SJCRH30 (cell line): Measurements from ENCODE around the gene MAST1. TPM values are rescaled to one million over a fixed set of nuclear protein-coding genes. Genes with fewer than 3 reads are reported as not detected.
"Not testable (repeated sequence)": the region's sequence is repeated elsewhere in the genome, so short reads cannot be mapped to it uniquely, and the experiment has no call there.

ENCODE experiments used
- DNase-seq, 2 experiments: peaks; one replicate each; pipeline ENCODE4 v3.0.0-alpha.2; 2015 to 2020
- H3K27ac ChIP-seq: fragments of 250-450 bp; sonication (Bioruptor Pico); 2 replicates; pipeline ENCODE4 v1.5.1; 2020; ENCODE audit warnings: mild to moderate bottlenecking, moderate library complexity
- H3K27me3 ChIP-seq: fragments of 250-450 bp; sonication (Bioruptor Pico); 2 replicates; pipeline ENCODE4 v1.5.1; 2020; ENCODE audit warnings: mild to moderate bottlenecking, moderate library complexity
- H3K36me3 ChIP-seq: fragments of 250-450 bp; sonication (Bioruptor Pico); 2 replicates; pipeline ENCODE4 v1.5.1; 2020; ENCODE audit warnings: mild to moderate bottlenecking, moderate library complexity
- H3K4me1 ChIP-seq: fragments of 250-450 bp; sonication (Bioruptor Pico); 2 replicates; pipeline ENCODE4 v1.5.1; 2020; ENCODE audit warnings: mild to moderate bottlenecking, moderate library complexity
- H3K4me3 ChIP-seq: fragments of 250-450 bp; sonication (Bioruptor Pico); 2 replicates; pipeline ENCODE4 v1.5.1; 2020; ENCODE audit warnings: mild to moderate bottlenecking, moderate library complexity
- H3K9me3 ChIP-seq: fragments of 250-450 bp; sonication (Bioruptor Pico); replicated peaks from 2 replicates; pipeline ENCODE4 v1.5.1; 2020; ENCODE audit warnings: mild to moderate bottlenecking, moderate library complexity
- total RNA-seq: library from RNA; depleted of rRNA; stranded (reverse); fragments of >200 nt; shearing (Covaris generic); gene quantifications from 2 replicates; pipeline ENCODE4 v1.2.3, GENCODE V29; 2014

MAST1 gene
- total RNA-seq, 1 experiment from 2014 or later, result 4.3 TPM

DNA sequence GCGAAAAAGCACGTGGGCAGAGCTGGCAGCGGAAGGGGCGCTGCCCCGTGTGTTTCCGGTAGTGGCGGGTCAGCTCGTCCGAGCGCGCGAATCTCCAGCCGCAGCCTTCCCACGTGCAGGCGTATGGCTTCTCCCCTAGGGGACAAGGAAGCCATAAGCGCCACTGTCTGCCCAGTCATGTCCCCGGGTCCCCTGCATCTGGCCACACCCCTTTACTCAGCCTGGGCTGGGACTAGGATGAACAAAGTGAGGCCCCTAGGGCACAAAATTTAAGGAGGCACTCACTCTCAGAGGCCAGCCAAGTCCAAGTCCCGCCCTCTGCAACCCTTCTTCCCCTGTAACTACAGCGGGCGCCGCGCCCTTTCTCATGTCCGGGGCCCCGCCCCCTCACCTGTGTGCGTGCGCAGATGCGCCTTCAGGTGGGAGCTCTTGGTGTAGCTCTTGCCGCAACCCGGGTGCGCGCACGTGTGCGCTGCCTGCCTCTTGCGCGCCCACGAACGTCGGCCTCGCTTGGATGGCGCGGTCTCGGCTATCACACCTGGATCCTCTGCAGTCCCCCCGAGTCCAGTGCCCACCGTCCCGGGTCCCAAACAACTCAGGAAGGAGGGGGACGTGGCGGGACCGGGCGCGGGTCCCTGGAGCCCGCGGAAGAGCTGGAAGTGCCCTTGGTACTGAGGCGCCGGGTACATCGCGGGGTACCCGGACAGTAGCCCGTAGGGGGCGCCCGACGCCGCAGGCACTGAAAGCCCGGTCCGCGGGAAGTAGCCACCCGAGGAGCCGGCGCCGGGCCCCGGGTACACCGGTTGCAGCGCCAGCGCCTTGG, 46.8 kb downstream of the MAST1 start:
- Histone ChIP-seq H3K36me3 (no peaks in the 10 kb centered on the region), H3K27me3 (no peaks in the 10 kb centered on the region), H3K27ac (no peak overlapping the region), H3K4me1 (no peaks in the 10 kb centered on the region), H3K4me3 (no peak overlapping the region), H3K9me3 (no peaks in the 10 kb centered on the region)
- DNase-seq, result no peak

DNA sequence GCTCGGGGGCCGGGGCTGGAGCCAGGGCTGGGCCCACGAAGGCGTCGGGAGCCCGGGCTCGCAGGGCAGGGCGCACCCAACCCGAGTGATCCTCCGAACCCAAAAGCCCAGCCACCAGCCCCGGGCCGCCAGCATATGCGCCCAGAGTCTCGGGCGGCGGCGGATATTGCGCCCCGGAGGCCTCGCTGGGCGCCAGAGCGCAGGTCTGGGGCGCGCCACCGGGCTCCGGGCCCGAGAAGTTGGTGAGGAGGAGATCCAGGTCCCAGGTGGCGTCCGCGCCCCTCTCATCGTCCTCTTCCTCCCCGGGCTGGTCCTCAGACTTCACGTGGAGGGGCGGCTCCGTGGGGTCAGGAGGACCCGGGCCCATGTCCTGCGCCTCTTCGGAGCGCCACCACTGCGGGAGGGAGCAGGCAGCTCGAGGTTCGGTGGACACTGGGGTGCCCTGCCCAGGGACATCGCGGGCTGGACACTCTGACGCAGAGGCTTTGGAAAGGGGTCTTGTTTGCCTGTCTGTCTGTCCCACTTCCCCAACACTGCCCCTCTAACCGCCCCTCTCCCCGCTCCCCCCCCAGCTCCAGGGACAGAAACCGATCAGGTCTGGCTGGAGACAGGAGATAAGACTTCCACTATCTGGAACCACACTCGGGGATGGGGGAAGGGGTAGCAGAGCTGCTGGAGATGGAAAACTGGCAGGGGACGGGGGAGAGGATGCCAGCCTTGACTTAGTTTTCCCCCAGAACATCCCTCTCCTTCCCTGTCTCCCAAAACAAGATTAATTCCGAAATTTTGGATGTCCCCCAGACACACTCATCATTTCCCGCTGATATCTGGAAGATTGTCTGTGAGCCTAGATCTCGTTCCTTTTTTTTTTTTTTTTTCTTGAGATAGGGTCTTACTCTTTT, 47.7 kb downstream of the MAST1 start:
- Histone ChIP-seq H3K36me3 (no peaks in the 10 kb centered on the region), H3K9me3 (no peaks in the 10 kb centered on the region), H3K4me1 (no peaks in the 10 kb centered on the region), H3K27me3 (no peaks in the 10 kb centered on the region), H3K4me3 (no peak overlapping the region), H3K27ac (no peak overlapping the region)
- DNase-seq, result no peak

DNA sequence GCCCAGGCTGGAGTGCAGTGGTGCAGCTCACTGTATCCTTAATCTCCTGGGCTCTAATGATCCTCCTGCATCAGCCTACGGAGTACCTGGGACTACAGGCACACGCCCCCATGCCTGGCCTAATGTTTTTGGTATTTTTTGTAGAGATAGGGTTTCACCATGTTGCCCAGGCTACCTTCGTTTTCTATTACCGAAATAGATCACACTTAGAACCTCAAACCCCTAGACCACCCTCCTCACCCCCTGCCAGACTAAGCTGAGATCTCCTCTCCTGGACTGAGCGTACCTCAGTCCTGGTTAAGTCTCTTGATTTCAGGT, 48.3 kb downstream of the MAST1 start:
- no peaks in the 10 kb centered on the region for H3K36me3 ChIP-seq
- no peaks in the 10 kb centered on the region for H3K27me3 ChIP-seq
- H3K4me1 ChIP-seq, result no peaks in the 10 kb centered on the region
- H3K9me3 ChIP-seq, result no peaks in the 10 kb centered on the region
- no peak overlapping the region for H3K4me3 ChIP-seq
- DNase-seq, result no peak
- H3K27ac ChIP-seq, result no peak overlapping the region

DNA sequence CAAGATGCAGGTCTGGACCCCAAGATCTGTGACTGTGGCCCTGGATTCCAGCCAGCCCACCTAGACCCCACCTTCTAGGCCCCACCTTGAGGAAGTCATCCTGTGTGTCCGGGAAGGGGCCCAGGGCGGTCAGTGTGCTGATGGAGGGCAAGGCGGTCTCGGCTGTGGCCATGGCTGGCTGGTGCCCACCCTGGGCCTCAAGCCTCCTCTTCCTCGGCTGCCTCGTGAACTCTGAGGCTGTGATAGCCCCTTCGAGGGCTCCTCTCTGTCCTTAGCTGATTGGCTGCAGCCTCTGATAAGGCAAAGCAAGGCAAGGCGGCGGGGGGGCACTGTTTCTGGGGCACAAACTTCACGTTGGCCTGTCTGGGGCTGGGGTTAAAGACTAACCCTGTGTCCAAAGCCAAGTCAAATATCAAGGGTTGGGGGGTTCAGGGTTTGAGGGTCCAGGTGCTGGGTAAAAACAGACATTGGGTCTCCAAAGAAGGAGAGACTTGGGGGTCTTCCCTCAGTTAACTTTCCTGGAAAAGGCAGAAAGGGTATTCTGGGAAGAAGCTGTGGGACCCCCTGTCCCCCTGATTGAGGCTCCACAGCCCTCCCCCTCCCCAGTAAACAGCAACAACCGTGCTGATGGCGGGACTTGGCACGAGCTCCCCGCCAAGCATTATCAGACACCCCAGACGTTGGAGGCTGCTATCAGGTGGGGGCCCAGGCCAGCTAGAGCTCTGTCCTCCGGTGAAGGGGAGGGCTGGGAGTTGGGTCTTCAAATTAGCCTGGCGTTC, 48.8 kb downstream of the MAST1 start, which contains the start of gene KLF1:
Gene KLF1, minus strand, starts transcription at position 233 of the 779 bp plus-strand sequence. Its CDS starts 61 bp downstream, at position 172.
- Histone ChIP-seq H3K9me3 (no peaks in the 10 kb centered on the region), H3K27me3 (no peaks in the 10 kb centered on the region), H3K36me3 (no peaks in the 10 kb centered on the region), H3K4me1 (no peaks in the 10 kb centered on the region), H3K27ac (no peak within 1 kb of the TSS), H3K4me3 (no peak within 1 kb of the TSS)
- no peak for DNase-seq

DNA sequence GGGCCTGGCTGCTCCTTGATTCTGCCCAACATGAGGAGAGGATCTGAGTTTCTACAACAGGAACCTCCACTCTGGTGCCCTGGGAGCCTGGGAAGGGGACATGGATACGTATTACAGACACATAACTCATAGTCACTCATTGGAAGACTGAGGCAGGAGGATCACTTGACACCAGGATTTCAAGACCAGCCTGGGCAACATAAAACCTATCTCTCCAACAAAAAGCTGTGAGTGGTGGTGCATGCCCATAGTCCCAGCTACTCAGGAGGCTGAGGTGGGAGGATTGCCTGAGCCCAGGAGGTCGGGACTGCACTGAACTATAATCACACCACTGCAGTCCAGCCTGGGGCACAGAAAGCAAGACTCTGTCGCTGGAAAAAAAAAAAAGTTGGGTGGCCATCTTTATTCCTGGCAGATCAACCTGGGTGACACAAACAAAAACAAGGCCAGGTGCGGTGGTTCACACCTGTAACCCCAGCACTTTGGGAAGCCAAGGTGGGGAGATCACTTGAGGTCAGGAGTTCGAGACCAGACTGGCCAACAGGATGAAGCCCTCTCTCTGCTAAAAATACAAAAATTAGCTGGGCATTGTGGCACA, 49.8 kb downstream of the MAST1 start:
- H3K27me3 ChIP-seq, result no peaks in the 10 kb centered on the region
- no peak overlapping the region for H3K27ac ChIP-seq
- DNase-seq, result no peak
- no peak overlapping the region for H3K4me3 ChIP-seq
- H3K9me3 ChIP-seq, result no peaks in the 10 kb centered on the region
- no peaks in the 10 kb centered on the region for H3K4me1 ChIP-seq
- H3K36me3 ChIP-seq, result no peaks in the 10 kb centered on the region

DNA sequence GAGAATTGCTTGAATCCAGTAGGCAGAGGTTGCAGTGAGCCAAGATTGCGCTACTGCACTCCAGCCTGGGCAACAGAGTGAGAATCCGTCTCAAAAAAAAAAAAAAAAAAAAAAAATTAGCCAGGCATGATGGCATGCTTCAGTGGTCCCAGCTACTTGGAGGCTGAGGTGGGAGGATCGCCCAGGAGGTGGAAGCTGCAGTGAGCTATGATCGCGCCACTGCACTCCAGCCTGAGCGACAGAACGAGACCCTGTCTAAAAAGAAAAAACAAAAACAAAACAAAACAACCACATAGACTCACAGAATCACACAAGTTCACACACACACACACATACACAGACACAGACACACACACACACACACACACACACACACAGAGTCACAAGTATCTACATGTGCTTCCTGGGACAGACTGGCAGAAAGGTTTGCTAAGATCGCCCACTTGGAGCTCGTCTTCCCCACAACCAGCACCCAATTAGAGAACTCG, 52.0 kb downstream of the MAST1 start:
- not testable (repeated sequence) for H3K9me3 ChIP-seq, DNase-seq, H3K36me3 ChIP-seq, H3K4me1 ChIP-seq, H3K27me3 ChIP-seq
- H3K27ac ChIP-seq, result peak overlapping the region; percentile 11; the same call in 1 of the 2 replicates
- peak overlapping the region; percentile 81 for H3K4me3 ChIP-seq

DNA sequence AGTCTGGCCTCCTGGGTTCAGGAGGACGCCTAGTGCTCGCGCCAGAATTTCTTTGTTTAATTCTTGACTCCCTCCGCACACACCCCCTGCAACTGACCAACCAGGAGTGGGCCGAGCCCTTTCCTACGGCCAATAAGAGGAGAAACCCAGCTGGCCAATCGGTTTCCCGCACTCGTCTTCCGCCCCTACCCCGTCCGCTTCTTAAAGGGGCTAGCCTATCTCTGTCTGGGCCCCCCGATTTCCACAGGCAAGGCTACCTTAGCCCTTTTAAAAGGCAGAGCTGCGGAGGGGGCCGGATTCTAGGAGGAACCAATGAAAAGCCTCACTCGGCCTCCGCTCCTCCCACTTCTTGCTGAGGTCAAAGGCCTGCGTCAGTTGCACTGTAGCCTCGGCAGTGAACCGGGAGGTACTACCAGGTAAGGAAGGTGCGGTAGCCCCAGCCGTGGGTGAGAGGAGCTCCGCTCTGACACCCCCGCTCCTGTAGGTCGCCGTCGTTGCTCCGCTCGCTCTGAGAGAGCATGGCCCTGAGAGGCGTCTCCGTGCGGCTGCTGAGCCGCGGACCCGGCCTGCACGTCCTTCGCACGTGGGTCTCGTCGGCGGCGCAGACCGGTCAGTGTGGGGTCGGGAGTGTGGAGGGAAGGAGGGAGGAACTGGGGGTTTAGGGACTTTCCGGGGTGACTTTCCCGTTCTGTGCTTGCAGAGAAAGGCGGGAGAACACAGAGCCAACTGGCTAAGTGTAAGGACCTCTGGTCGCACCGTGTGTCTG, 52.7 kb downstream of the MAST1 start, which contains the start of gene GCDH:
Gene GCDH, plus strand, starts transcription at position 374 of the 766 bp plus-strand sequence. Its CDS starts 145 bp downstream, at position 519.
- peak; percentile 100 for DNase-seq
- H3K27me3 ChIP-seq, result no peaks in the 10 kb centered on the region
- peak within 1 kb of the TSS; percentile 49 for H3K27ac ChIP-seq

DNA sequence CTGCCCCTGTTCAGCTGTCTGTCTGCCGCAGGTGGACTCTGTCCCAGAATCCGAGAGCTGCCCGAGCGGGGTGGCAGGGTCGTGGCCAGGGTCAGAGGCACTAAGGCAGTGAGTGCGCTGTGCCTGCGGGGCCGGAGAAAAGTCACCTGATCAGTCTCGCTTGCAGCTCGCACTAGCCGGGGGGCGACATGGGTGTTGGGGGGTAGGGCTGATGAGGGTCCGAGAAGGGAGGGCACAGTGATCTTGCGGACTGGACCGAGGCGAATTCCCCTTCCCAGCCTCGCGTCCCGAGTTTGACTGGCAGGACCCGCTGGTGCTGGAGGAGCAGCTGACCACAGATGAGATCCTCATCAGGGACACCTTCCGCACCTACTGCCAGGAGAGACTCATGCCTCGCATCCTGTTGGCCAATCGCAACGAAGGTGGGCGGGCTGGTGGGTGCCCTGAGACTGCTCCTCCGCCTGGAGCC, 53.3 kb downstream of the MAST1 start:
- Histone ChIP-seq H3K36me3 (peaks cover 1% of the 10 kb centered on the region; the same call in 1 of the 2 replicates), H3K27me3 (no peaks in the 10 kb centered on the region), H3K4me3 (peak overlapping the region; percentile 81), H3K27ac (peak overlapping the region; percentile 49), H3K9me3 (no peaks in the 10 kb centered on the region), H3K4me1 (no peaks in the 10 kb centered on the region)
- DNase-seq, result peak; percentile 45 to 50

More for the DNA sequence above, 52.7 kb downstream of the MAST1 start, which contains the start of gene GCDH:
- no peaks in the 10 kb centered on the region for H3K36me3 ChIP-seq
- no peaks in the 10 kb centered on the region for H3K9me3 ChIP-seq
- H3K4me1 ChIP-seq, result no peaks in the 10 kb centered on the region
- H3K4me3 ChIP-seq, result peak within 1 kb of the TSS; percentile 81

DNA sequence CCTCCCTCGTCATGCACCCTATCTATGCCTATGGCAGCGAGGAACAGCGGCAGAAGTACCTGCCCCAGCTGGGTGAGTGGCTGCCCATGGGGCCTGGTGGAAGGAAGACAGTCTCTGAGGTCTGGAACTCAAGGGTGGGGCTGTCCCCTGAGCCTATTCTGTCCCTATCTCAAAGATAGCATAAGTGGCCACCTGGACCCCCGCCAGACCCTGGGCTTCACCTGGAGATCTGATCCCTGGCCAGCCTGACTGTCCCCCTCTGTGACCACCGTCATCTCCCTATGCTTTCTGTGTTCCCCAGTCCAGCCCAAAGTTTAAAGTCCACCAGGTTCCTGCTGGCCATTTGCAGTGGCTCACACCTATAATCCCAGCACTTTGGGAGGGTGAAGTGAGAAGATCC, 55.3 kb downstream of the MAST1 start:
- no peak overlapping the region for H3K27ac ChIP-seq
- no peaks in the 10 kb centered on the region for H3K9me3 ChIP-seq
- H3K4me1 ChIP-seq, result no peaks in the 10 kb centered on the region
- H3K4me3 ChIP-seq, result no peak overlapping the region
- DNase-seq, result no peak
- no peaks in the 10 kb centered on the region for H3K27me3 ChIP-seq
- peaks cover 2% of the 10 kb centered on the region; the same call in 1 of the 2 replicates for H3K36me3 ChIP-seq

DNA sequence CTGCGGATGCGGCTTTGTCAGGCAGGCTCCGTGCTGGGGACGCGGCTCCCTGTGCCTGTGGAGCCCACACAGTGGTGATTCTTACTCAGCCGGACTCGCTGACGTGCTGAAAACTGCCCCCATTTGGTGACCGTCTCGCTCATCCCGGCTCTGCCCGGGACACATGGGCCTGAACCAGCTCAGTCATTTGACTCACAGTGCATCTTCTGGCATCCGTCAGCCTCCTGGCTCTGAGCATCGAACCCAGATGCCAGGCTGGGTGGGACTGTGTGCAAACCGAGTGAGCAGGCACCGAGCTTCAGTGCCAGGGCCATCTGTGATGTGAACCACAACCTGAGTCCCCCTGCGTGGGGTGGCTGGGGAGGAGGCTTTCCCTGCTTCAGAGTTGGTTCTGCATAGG, 58.1 kb downstream of the MAST1 start:
- H3K9me3 ChIP-seq, result no peaks in the 10 kb centered on the region
- peaks cover 2% of the 10 kb centered on the region; the same call in 1 of the 2 replicates for H3K36me3 ChIP-seq
- H3K27me3 ChIP-seq, result no peaks in the 10 kb centered on the region
- H3K4me3 ChIP-seq, result no peak overlapping the region
- no peaks in the 10 kb centered on the region for H3K4me1 ChIP-seq
- H3K27ac ChIP-seq, result no peak overlapping the region
- no peak for DNase-seq

DNA sequence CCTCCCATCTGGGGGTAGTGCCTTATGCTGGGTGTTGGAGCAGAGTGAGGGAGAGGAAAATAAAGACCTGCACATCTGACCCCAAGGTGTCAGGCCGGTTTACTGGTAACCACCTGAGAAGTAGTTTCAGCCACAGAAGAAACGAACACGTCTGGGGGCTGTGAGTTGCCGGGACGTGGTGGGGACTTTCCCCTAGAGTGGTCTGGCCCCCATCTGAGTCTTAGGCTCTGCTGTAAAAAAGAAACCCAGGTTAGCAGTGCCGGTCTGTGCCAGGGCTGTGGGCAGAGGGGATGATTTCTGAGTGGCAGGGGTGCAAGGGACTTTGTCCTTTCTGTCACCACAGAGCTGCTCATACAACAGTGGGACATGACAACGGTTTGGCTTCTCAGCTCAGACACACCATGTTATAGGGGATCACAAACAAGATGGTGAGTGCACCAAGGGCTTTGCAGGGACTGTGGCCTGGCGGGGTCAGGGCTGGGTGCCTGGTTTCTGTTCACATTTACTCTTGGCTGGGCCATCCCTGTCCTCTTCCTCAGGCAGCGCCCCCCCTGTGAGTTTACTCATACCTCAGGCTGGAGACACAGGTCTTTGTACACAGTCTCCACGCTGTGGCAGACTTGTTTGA, 61.7 kb downstream of the MAST1 start:
- Histone ChIP-seq H3K4me3 (no peak overlapping the region), H3K4me1 (no peaks in the 10 kb centered on the region), H3K27ac (no peak overlapping the region), H3K36me3 (peaks cover 2% of the 10 kb centered on the region; the same call in 1 of the 2 replicates), H3K9me3 (no peaks in the 10 kb centered on the region), H3K27me3 (no peaks in the 10 kb centered on the region)
- DNase-seq, result no peak

DNA sequence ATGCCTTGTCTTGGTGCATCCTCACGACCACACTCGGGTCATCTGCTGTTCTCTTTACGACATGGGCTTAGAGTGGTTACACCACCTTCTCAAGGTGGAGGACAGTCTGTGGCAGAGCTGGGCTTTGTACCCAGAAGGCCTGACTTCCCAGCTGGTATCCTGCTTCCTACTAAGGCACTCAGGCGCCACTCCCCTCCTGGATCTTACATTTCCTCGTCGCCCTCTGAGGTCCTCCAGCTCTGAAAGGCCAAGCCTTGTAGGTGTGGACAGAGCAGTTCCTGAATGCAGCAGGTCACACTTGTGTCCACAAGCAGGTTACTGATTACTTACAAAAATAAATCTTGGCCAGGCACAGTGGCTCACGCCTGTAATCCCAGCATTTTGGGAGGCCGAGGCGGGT, 68.9 kb downstream of the MAST1 start:
- H3K27ac ChIP-seq, result no peak overlapping the region
- no peak for DNase-seq
- H3K36me3 ChIP-seq, result no peaks in the 10 kb centered on the region
- no peaks in the 10 kb centered on the region for H3K27me3 ChIP-seq
- H3K4me1 ChIP-seq, result peaks cover 4% of the 10 kb centered on the region; the same call in 1 of the 2 replicates
- H3K4me3 ChIP-seq, result no peak overlapping the region
- no peaks in the 10 kb centered on the region for H3K9me3 ChIP-seq

DNA sequence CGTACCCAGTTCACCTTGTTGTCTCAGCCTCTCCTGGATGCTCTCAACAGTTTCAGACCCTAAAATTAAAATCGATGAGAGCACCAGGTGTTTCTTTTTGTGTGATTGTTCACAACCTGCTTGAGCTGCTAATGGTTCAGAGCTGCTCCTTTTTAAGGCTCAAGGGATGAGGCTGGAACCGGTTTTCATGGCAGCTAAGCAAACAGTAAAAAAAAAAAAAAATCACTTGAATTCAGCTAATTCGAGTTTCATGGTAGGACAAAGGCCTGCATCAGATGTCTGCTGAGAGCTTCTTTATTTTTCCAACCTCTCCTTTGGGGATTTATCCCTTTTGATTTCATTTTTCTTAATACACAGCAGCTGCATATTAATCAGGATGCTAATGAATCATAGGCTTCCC, 74.3 kb downstream of the MAST1 start:
- no peaks in the 10 kb centered on the region for H3K36me3 ChIP-seq
- no peak for DNase-seq
- no peaks in the 10 kb centered on the region for H3K9me3 ChIP-seq
- H3K4me1 ChIP-seq, result peaks cover 17% of the 10 kb centered on the region; the same call in 1 of the 2 replicates
- peak overlapping the region; percentile 76 for H3K27ac ChIP-seq
- no peaks in the 10 kb centered on the region for H3K27me3 ChIP-seq
- peak overlapping the region; percentile 41 for H3K4me3 ChIP-seq
